Posterior vena cava (tissue), 2 donors: Measurements from ENCODE around the gene ZDHHC9. TPM values are rescaled to one million over a fixed set of nuclear protein-coding genes. Genes with fewer than 3 reads are reported as not detected.
"Not testable (repeated sequence)": the region's sequence is repeated elsewhere in the genome, so short reads cannot be mapped to it uniquely, and the experiment has no call there.

Experiments used
- DNase-seq: peaks from one replicate; pipeline ENCODE4 v3.0.0-alpha.2; 2020; ENCODE audit warnings: low spot score
- intact Hi-C, 2 donors: fragments of 100-400 bp; cut with DNase I; formaldehyde crosslinking; loops; one replicate each; pipeline versions ENCODE4 v1.14.1 to v1.14.2; 2022 to 2023
- long read RNA-seq, 2 donors: library from polyadenylated mRNA; unstranded; transcript quantifications; one replicate each; pipeline ENCODE4 v2.0.0, GENCODE V29; 2020 to 2021
- total RNA-seq, 2 donors: library from RNA; stranded (reverse); fragmentation: NEBNext Ultra II Directional; extraction: Animal tissue kit (Norgen Biotek cat#: 25700); gene quantifications; one replicate each; pipeline ENCODE4 v1.2.1, GENCODE V29; 2021
- donor health status: DM: yes; HTN: yes; CAD: no.
- donor health status: DM: yes; HTN: yes; CAD: no.

Gene ZDHHC9
- 10 to 100 TPM; 23.0 to 23.7 TPM for total RNA-seq
- long read RNA-seq, donor 1, full-length matches to known transcripts: 2 of 5 reads
- long read RNA-seq, donor 1, partial matches to known transcripts: 0 of 5 reads
- long read RNA-seq, donor 1, other reads (novel, unspliced or antisense): 3 of 5 reads
- long read RNA-seq, donor 2, full-length matches to known transcripts: 35 of 52 reads
- long read RNA-seq, donor 2, partial matches to known transcripts: 6 of 52 reads
- long read RNA-seq, donor 2, other reads (novel, unspliced or antisense): 11 of 52 reads

- peak; percentile 96 for DNase-seq
- intact Hi-C loops: no loop called here
Observed at GRCh38 chrX:129843459-129844306, at the start of gene ZDHHC9. Gene ZDHHC9 (minus strand): TSS chrX:129843886. CDS start chrX:129841945, 1,941 bp downstream.

- no peak for DNase-seq
Observed at GRCh38 chrX:129877401-129877800, 33.7 kb upstream of the ZDHHC9 start.

GRCh38 chrX:129876771-129877305, 33.2 kb upstream of the ZDHHC9 start:
- DNase-seq: no peak
- intact Hi-C loops: no loop called here

More at GRCh38 chrX:129877401-129877800, 33.7 kb upstream of the ZDHHC9 start:
- intact Hi-C loops: no loop called here

- intact Hi-C loops: no loop called here
- DNase-seq: no peak
Observed at GRCh38 chrX:129875669-129876068, 32.0 kb upstream of the ZDHHC9 start.

GRCh38 chrX:129872524-129872923, 28.8 kb upstream of the ZDHHC9 start:
- DNase-seq: no peak
- intact Hi-C loops: no loop called here

- intact Hi-C loops, DNase-seq: not testable (repeated sequence)
Observed at GRCh38 chrX:129866321-129866720, 22.6 kb upstream of the ZDHHC9 start.

- intact Hi-C loops, DNase-seq: not testable (repeated sequence)
Observed at GRCh38 chrX:129859134-129859533, 15.4 kb upstream of the ZDHHC9 start.

GRCh38 chrX:129851825-129852224, 8.1 kb upstream of the ZDHHC9 start:
- intact Hi-C loops, DNase-seq: not testable (repeated sequence)

GRCh38 chrX:129846716-129847115, 3.0 kb upstream of the ZDHHC9 start:
- intact Hi-C loops: no loop called here
- DNase-seq: no peak

GRCh38 chrX:129845616-129846190, 2.0 kb upstream of the ZDHHC9 start:
- intact Hi-C loops: no loop called here
- no peak for DNase-seq

- DNase-seq: no peak
Observed at GRCh38 chrX:129843209-129843458, 552 bp downstream of the ZDHHC9 start.

GRCh38 chrX:129842510-129843208, 1.0 kb downstream of the ZDHHC9 start:
- intact Hi-C loops: no loop called here
- no peak for DNase-seq

More at GRCh38 chrX:129843209-129843458, 552 bp downstream of the ZDHHC9 start:
- intact Hi-C loops: no loop called here

GRCh38 chrX:129840344-129840743, 3.3 kb downstream of the ZDHHC9 start:
- DNase-seq: no peak
- intact Hi-C loops: no loop called here

GRCh38 chrX:129836827-129837226, 6.9 kb downstream of the ZDHHC9 start:
- intact Hi-C loops: no loop called here
- no peak for DNase-seq

- intact Hi-C loops: no loop called here
- DNase-seq: no peak
Observed at GRCh38 chrX:129833153-129833990, 10.3 kb downstream of the ZDHHC9 start.

- intact Hi-C loops: no loop called here
- DNase-seq: no peak
Observed at GRCh38 chrX:129831091-129831885, 12.4 kb downstream of the ZDHHC9 start.

GRCh38 chrX:129830494-129830893, 13.2 kb downstream of the ZDHHC9 start:
- DNase-seq: no peak
- intact Hi-C loops: no loop called here
